GM10266 (cell line): Measurements from ENCODE around the gene SLC16A2.

ENCODE experiments used
- DNase-seq: peaks from one replicate; pipeline ENCODE4 v3.0.0; 2012; ENCODE audit errors: extremely low spot score
- TF ChIP-seq, protein P1 (sequence below): IDR thresholded peaks from 2 replicates; pipeline ENCODE4 v1.5.1; 2012; ENCODE audit warnings: mild to moderate bottlenecking, low read depth; ENCODE audit not compliant: control insufficient read depth, insufficient read depth; ENCODE audit errors: missing control alignments

The SLC16A2 gene

DNA sequence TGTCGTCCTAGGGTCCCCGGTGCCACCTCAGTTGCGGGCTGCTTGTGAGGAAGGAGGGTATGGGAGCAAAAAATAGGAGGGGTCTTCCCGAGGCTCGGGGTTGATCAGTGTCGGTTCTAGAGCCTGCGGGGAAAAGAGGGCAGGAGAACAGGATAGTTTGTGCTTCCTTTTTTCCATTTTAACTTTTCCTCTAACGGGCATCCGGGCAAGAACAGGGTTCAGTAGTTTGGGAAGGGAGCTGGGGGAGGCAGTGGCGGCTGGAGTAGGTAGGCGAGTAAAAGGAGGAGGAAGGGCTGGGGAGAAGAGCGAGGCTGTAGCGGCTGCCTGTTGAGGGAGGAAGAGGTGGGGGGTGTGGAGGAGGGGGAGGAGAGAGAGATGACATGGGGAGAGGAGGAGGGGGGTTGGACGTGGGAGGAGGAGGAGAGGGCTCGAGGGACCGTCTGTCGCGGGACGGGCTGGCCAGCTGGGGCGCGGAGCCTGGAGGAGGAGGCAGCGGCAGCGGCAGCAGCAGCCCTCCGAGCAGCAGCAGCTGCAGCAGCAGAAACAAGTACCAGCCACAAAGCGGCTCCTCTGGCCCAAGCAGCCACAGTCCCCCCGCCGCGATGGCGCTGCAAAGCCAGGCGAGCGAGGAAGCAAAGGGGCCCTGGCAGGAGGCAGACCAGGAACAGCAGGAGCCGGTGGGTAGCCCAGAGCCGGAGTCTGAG is at the start of gene SLC16A2:
Gene SLC16A2 (plus strand): TSS at position 458 of the 704 bp plus-strand sequence. CDS start 145 bp downstream, at position 603.
- DNase-seq, result peak; percentile 39
- TF ChIP-seq, protein P1, sequence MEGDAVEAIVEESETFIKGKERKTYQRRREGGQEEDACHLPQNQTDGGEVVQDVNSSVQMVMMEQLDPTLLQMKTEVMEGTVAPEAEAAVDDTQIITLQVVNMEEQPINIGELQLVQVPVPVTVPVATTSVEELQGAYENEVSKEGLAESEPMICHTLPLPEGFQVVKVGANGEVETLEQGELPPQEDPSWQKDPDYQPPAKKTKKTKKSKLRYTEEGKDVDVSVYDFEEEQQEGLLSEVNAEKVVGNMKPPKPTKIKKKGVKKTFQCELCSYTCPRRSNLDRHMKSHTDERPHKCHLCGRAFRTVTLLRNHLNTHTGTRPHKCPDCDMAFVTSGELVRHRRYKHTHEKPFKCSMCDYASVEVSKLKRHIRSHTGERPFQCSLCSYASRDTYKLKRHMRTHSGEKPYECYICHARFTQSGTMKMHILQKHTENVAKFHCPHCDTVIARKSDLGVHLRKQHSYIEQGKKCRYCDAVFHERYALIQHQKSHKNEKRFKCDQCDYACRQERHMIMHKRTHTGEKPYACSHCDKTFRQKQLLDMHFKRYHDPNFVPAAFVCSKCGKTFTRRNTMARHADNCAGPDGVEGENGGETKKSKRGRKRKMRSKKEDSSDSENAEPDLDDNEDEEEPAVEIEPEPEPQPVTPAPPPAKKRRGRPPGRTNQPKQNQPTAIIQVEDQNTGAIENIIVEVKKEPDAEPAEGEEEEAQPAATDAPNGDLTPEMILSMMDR, result no peak

DNA sequence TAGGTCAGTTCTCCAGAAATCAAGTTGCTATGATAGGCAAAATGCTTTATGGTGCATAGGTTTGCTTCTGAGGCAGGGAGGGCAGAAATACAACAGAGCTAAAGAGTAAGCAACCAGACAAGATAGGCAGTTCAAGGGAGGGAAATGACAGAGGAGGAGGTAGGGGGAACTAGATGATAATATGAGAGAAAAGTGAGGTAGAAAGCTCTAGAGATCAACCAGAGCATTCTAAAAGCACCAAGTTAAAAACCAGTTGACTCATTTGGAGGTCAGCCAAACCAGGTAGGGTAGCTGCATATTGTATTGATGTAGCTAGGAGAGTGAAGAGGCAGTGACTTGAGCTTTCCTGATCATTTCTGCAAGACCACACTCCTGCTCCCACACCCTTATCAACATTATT is 49.0 kb upstream of the SLC16A2 start:
- TF ChIP-seq, protein P1, result no peak
- DNase-seq, result no peak

DNA sequence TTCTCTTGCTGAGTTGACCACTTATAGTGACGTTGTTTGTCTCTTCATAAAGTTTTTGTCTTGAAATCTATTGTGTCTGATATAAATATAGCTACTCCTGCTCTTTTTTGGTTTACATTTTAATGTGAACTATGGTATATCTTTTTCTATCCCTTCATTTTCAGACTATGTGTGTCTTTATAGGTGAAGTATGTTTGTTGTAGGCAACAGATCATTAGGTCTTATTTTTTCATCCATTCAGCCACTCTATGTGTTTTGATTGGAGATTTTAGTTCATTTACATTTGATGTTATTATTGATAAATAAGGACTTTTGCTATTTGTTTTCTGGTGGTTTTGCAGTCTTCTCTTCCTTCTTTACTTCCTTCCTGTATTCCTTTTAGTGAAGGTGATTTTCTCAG is 44.0 kb upstream of the SLC16A2 start:
- TF ChIP-seq, protein P1, result no peak
- no peak for DNase-seq

DNA sequence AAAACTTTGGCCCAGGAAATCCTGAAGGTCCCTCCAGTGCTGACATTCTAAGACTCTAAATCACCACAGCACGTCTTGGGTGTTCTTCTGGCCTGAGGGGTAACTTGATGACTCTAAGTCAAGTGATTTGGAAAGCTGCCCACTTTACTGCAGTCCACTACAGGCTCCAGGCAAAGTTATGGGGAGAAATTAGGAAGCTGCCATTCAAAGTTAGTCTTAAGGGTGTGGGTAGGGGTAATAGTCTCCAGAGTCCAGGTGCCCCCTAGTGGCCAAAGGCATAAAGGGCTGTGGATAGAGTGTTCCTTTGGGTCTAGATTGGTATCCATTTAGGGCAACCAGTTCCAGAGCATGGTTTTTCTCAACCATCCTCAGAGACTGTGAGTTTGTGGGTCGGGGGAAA is 38.7 kb upstream of the SLC16A2 start:
- peak; percentile 43 for DNase-seq
- TF ChIP-seq, protein P1, result peak; percentile 64

DNA sequence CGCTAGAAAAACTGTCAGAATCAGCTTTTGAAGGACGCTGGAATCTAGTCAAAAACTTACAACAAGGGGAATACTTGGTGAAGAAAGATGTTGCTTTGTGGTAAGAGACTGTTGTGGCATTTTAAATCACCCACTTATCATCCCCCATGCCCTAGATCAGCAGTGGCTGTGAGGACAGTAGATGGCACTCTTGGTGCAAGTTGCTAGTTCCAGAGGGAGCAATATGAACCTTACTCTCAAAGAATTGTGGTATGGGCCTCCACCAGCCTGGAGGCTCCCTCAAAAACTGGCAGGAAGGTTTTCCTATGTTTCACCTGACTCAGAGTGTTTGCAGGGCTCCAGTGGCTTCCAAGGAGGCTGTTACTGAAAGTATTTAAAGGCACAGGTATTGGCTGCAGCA is 37.7 kb upstream of the SLC16A2 start:
- TF ChIP-seq, protein P1, result peak; percentile 50
- DNase-seq, result peak; percentile 12

DNA sequence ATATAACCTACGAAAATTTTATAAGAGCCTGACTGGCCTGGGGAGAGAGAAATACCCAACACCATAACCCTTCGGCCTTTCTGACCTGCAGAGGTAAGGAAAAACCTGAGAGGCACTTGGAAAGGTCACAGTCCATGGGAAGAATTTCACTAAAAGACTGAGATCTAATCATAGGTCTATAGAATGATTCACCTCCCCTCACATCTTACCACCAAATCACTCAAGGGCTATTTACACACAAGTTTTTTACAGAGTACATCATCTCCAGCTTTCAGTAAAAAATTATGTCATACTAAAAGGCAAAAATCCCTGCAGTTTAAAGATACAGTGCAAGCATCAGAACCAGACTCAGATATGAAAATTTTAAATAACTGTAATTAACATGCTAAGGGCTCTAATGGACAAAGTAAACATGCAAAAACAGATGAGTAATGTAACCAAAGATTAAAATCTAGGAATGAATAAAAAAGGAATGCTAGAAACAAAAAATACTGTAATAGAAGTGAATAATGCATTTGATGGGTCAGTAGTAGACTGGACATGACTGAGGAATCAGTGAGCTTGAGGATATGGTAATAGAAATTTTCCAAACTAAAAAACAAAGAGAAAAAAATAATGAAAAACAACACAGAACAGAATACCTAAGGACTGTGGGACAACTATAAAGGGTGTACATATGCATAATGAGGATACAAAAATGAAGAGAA is 32.1 kb upstream of the SLC16A2 start:
- TF ChIP-seq, protein P1, result no peak
- DNase-seq, result no peak

DNA sequence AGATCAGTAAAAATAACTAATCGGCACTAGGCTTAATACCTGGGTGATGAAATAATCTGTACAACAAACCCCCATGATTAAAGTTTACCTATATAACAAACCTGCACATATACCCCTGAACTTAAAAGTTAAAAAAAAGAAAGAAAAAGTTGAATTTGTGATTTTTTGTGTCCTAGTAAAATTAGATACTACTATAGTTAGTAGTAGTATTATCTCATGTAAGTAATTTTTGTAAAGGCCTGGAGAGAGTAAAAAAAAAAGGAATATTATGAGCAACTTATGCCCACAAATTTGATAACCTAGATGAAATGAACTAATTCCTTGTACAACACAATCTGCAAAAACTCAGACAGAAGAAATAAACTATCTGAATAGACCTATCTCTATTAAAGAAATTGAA is 25.7 kb upstream of the SLC16A2 start:
- no peak for DNase-seq
- TF ChIP-seq, protein P1, result no peak
